Measurements from ENCODE around the gene EPN2. TPM values are rescaled to one million over a fixed set of nuclear protein-coding genes. Genes with fewer than 3 reads are reported as not detected.

Gene EPN2
- total and polyA plus RNA-seq, 2 donors (not counting 1 experiment from before 2014, with no cell fraction given), result 23.8 to 36.0 TPM

Other genes with a start within 250 kb of the EPN2 start
- gene FAM83G, start 232.6 kb upstream of the EPN2 start, total RNA-seq, result 4.9 and 6.3 TPM in 2 replicates
- gene FAM83G, start 232.6 kb upstream of the EPN2 start, polyA plus RNA-seq, result 2.4 and 4.4 TPM in 2 replicates
- under 0.01 TPM in 1 of 2 replicates, not detected in the other for gene GRAP, start 190.4 kb upstream of the EPN2 start, total RNA-seq
- gene GRAP, start 190.4 kb upstream of the EPN2 start, polyA plus RNA-seq, result 0.10 TPM in 1 of 2 replicates, not detected in the other
- under 0.01 and 0.17 TPM in 2 replicates for gene GRAPL, start 109.8 kb upstream of the EPN2 start, total RNA-seq
- gene GRAPL, start 109.8 kb upstream of the EPN2 start, polyA plus RNA-seq, result not detected in 2 replicates
- 20.8 and 38.5 TPM in 2 replicates for gene B9D1, start 125.4 kb downstream of the EPN2 start, total RNA-seq
- gene B9D1, start 125.4 kb downstream of the EPN2 start, polyA plus RNA-seq, result 32.0 and 35.7 TPM in 2 replicates
- 10.3 and 18.8 TPM in 2 replicates for gene MAPK7, start 141.1 kb downstream of the EPN2 start, total RNA-seq
- gene MAPK7, start 141.1 kb downstream of the EPN2 start, polyA plus RNA-seq, result 12.8 and 13.8 TPM in 2 replicates
- 81.3 and 137 TPM in 2 replicates for gene MFAP4, start 149.8 kb downstream of the EPN2 start, total RNA-seq
- gene MFAP4, start 149.8 kb downstream of the EPN2 start, polyA plus RNA-seq, result 37.8 and 53.3 TPM in 2 replicates
- 7.2 and 21.5 TPM in 2 replicates for gene RNF112, start 173.9 kb downstream of the EPN2 start, total RNA-seq
- gene RNF112, start 173.9 kb downstream of the EPN2 start, polyA plus RNA-seq, result 1.5 and 2.8 TPM in 2 replicates